ENCODE results near the gene PCARE. TPM values are rescaled to one million over a fixed set of nuclear protein-coding genes. Genes with fewer than 3 reads are reported as not detected.

PCARE gene
- total RNA-seq, 1 donor from 2014 or later = not detected

GRCh38 chr2:29057006-29057405, 17.3 kb downstream of the PCARE start:
- peaks cover 6% of the 10 kb centered on the region for H3K27me3 Mint-ChIP-seq (ENCODE audit: low read depth)
- TF ChIP-seq CTCF (IDR thresholded peaks at IDR 0.05) = no peak
- H3K4me3 Mint-ChIP-seq (ENCODE audit: unreplicated experiment) = no peak overlapping the region
- no peak for DNase-seq (ENCODE audit: low spot score)
- no peaks in the 10 kb centered on the region for H3K9me3 Mint-ChIP-seq (ENCODE audit: low read depth)
- no peak overlapping the region for H3K27ac Mint-ChIP-seq (ENCODE audit: unreplicated experiment)
- peaks cover 9% of the 10 kb centered on the region for H3K4me1 Mint-ChIP-seq (ENCODE audit: low read depth)
- H3K36me3 Mint-ChIP-seq (ENCODE audit: low read depth) = no peaks in the 10 kb centered on the region

GRCh38 chr2:29056452-29056851, 17.9 kb downstream of the PCARE start:
- DNase-seq (ENCODE audit: low spot score) = no peak
- H3K9me3 Mint-ChIP-seq (ENCODE audit: low read depth) = no peaks in the 10 kb centered on the region
- H3K4me3 Mint-ChIP-seq (ENCODE audit: unreplicated experiment) = no peak overlapping the region
- H3K27ac Mint-ChIP-seq (ENCODE audit: unreplicated experiment) = no peak overlapping the region
- H3K36me3 Mint-ChIP-seq (ENCODE audit: low read depth) = no peaks in the 10 kb centered on the region
- TF ChIP-seq CTCF (IDR thresholded peaks at IDR 0.05) = no peak
- H3K4me1 Mint-ChIP-seq (ENCODE audit: low read depth) = peaks cover 9% of the 10 kb centered on the region
- H3K27me3 Mint-ChIP-seq (ENCODE audit: low read depth) = peaks cover 6% of the 10 kb centered on the region

GRCh38 chr2:29055601-29056000, 18.7 kb downstream of the PCARE start:
- Mint-ChIP-seq H3K27me3 (ENCODE audit: low read depth) (peaks cover 6% of the 10 kb centered on the region), H3K4me3 (ENCODE audit: unreplicated experiment) (no peak overlapping the region), H3K27ac (ENCODE audit: unreplicated experiment) (no peak overlapping the region)

GRCh38 chr2:29054430-29054829, 19.9 kb downstream of the PCARE start:
- H3K4me1 Mint-ChIP-seq (ENCODE audit: low read depth) = peaks cover 9% of the 10 kb centered on the region
- DNase-seq (ENCODE audit: low spot score) = no peak
- no peaks in the 10 kb centered on the region for H3K9me3 Mint-ChIP-seq (ENCODE audit: low read depth)
- H3K27me3 Mint-ChIP-seq (ENCODE audit: low read depth) = peaks cover 1% of the 10 kb centered on the region
- no peaks in the 10 kb centered on the region for H3K36me3 Mint-ChIP-seq (ENCODE audit: low read depth)
- H3K4me3 Mint-ChIP-seq (ENCODE audit: unreplicated experiment) = no peak overlapping the region
- no peak for TF ChIP-seq CTCF (IDR thresholded peaks at IDR 0.05)
- H3K27ac Mint-ChIP-seq (ENCODE audit: unreplicated experiment) = no peak overlapping the region

More at GRCh38 chr2:29055601-29056000, 18.7 kb downstream of the PCARE start:
- no peak for DNase-seq (ENCODE audit: low spot score)
- H3K9me3 Mint-ChIP-seq (ENCODE audit: low read depth) = no peaks in the 10 kb centered on the region
- no peaks in the 10 kb centered on the region for H3K36me3 Mint-ChIP-seq (ENCODE audit: low read depth)
- H3K4me1 Mint-ChIP-seq (ENCODE audit: low read depth) = peaks cover 9% of the 10 kb centered on the region
- no peak for TF ChIP-seq CTCF (IDR thresholded peaks at IDR 0.05)

GRCh38 chr2:29053670-29054400, 20.5 kb downstream of the PCARE start:
- H3K27ac Mint-ChIP-seq (ENCODE audit: unreplicated experiment) = no peak overlapping the region
- peak; percentile 34 for TF ChIP-seq CTCF (IDR thresholded peaks at IDR 0.05)
- H3K36me3 Mint-ChIP-seq (ENCODE audit: low read depth) = no peaks in the 10 kb centered on the region
- no peaks in the 10 kb centered on the region for H3K27me3 Mint-ChIP-seq (ENCODE audit: low read depth)
- peaks cover 9% of the 10 kb centered on the region for H3K4me1 Mint-ChIP-seq (ENCODE audit: low read depth)
- no peak for DNase-seq (ENCODE audit: low spot score)
- H3K4me3 Mint-ChIP-seq (ENCODE audit: unreplicated experiment) = no peak overlapping the region
- no peaks in the 10 kb centered on the region for H3K9me3 Mint-ChIP-seq (ENCODE audit: low read depth)

All from chondrocyte (in vitro differentiated cells).